ENCODE measurements around the gene KIF9. TPM values are rescaled to one million over a fixed set of nuclear protein-coding genes. Genes with fewer than 3 reads are reported as not detected.

Gene KIF9
- total RNA-seq, 4 donors from 2014 or later, result 1.1 to 9.2 (median 7.5) TPM

DNA sequence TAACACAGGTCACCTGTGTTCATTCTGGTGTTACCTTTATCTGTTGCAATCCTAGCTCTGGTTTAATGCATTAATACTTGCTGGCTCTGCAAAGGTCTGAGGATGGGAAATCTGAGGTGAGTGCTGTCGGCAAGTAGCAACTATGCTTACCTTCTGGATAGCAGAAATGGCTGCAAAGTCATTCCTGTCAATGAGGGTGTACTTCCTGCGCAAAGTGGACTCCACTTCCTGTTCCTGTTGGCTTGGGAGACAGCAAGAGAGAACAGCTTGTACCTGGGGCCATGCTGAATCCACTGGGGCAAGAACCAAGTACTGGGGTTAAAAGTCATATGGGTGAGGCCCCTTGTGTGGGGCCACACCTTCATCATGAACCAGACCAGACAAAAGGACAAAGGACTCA, 37.3 kb downstream of the KIF9 start:
- no peak for DNase-seq
- Histone ChIP-seq H3K27ac (no peak overlapping the region), H3K4me1 (no peaks in the 10 kb centered on the region), H3K4me3 (no peak overlapping the region), H3K27me3 (no peaks in the 10 kb centered on the region), H3K9me3 (no peaks in the 10 kb centered on the region), H3K36me3 (no peaks in the 10 kb centered on the region)
- WGBS, 2 donors, result 97 to 100% methylated on average over 2 of the region's 2 CpGs
- no peak for TF ChIP-seq POLR2A (IDR thresholded peaks at IDR 0.05)
- TF ChIP-seq, protein P1, sequence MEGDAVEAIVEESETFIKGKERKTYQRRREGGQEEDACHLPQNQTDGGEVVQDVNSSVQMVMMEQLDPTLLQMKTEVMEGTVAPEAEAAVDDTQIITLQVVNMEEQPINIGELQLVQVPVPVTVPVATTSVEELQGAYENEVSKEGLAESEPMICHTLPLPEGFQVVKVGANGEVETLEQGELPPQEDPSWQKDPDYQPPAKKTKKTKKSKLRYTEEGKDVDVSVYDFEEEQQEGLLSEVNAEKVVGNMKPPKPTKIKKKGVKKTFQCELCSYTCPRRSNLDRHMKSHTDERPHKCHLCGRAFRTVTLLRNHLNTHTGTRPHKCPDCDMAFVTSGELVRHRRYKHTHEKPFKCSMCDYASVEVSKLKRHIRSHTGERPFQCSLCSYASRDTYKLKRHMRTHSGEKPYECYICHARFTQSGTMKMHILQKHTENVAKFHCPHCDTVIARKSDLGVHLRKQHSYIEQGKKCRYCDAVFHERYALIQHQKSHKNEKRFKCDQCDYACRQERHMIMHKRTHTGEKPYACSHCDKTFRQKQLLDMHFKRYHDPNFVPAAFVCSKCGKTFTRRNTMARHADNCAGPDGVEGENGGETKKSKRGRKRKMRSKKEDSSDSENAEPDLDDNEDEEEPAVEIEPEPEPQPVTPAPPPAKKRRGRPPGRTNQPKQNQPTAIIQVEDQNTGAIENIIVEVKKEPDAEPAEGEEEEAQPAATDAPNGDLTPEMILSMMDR (IDR thresholded peaks at IDR 0.05), result no peak
- intact Hi-C loops (cut with DNase I), result no loop called here

GRCh38 chr3:47244531-47245100, 38.0 kb downstream of the KIF9 start:
- Histone ChIP-seq H3K27ac (no peak overlapping the region), H3K4me3 (no peak overlapping the region), H3K4me1 (no peaks in the 10 kb centered on the region), H3K9me3 (no peaks in the 10 kb centered on the region), H3K27me3 (no peaks in the 10 kb centered on the region), H3K36me3 (no peaks in the 10 kb centered on the region)
- 93 to 100% methylated on average over 2 to 6 of the region's 10 CpGs for WGBS, 2 donors
- TF ChIP-seq, protein P1 (IDR thresholded peaks at IDR 0.05), result no peak
- intact Hi-C loops (cut with DNase I), result no loop called here
- no peak for DNase-seq

DNA sequence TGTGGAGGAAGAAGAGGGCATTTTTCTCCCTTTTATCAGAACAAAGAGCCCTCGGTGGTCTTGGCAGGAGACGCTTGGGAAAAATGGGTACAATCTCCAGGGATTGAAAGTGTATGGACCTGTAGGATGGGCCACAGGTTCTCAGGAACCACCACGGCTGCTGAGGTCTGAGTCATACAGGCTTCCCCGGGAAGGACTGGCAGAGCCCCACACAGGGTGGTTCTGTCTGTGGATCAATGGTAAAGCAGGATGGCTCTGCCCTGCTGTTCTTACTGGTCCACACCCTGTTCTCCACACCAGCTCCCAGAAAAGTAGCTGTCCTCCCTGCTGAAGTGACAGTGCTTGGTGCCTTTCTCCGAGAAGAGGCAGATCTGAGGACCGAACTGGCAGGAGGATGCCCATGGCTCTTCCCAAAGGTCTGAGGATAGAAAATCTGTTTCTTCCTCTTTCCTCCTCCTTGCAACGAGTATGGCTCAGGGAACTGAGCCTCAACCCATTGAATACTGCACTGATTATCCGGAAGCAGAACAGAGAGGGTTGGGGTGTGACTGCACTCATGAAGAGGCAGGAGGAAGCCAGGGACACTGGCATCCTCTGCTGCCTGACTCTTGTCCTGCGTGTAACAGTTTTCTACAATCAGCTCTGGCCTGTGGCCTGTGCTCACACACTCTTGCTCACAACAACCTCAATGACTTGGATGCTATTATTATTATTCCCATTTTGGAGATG, 39.0 kb downstream of the KIF9 start:
- TF ChIP-seq, protein P1 (IDR thresholded peaks at IDR 0.05), result no peak
- no peak for TF ChIP-seq POLR2A (IDR thresholded peaks at IDR 0.05)
- no peaks in the 10 kb centered on the region for H3K36me3 ChIP-seq

GRCh38 chr3:47239929-47240328, 42.7 kb downstream of the KIF9 start:
- H3K4me3 ChIP-seq, result no peak overlapping the region
- no peak overlapping the region for H3K27ac ChIP-seq
- H3K36me3 ChIP-seq, result no peaks in the 10 kb centered on the region
- H3K27me3 ChIP-seq, result no peaks in the 10 kb centered on the region
- DNase-seq, result no peak
- TF ChIP-seq, protein P1 (IDR thresholded peaks at IDR 0.05), result no peak
- no peak for TF ChIP-seq POLR2A (IDR thresholded peaks at IDR 0.05)
- intact Hi-C loops (cut with DNase I), result no loop called here
- H3K4me1 ChIP-seq, result no peaks in the 10 kb centered on the region
- 60 to 90% methylated on average over 1 to 2 of the region's 6 CpGs for WGBS, 2 donors
- no peaks in the 10 kb centered on the region for H3K9me3 ChIP-seq

More for the DNA sequence above, 39.0 kb downstream of the KIF9 start:
- no peaks in the 10 kb centered on the region for H3K27me3 ChIP-seq
- intact Hi-C loops (cut with DNase I), result no loop called here
- DNase-seq, result no peak
- H3K27ac ChIP-seq, result no peak overlapping the region
- no peaks in the 10 kb centered on the region for H3K9me3 ChIP-seq
- no peaks in the 10 kb centered on the region for H3K4me1 ChIP-seq
- H3K4me3 ChIP-seq, result no peak overlapping the region
- 76 to 89% methylated on average over 5 to 9 of the region's 9 CpGs for WGBS, 2 donors

GRCh38 chr3:47238017-47238416, 44.6 kb downstream of the KIF9 start:
- 91 to 95% methylated on average over 3 of the region's 3 CpGs for WGBS, 2 donors
- no peak for DNase-seq
- H3K27ac ChIP-seq, result no peak overlapping the region
- intact Hi-C loops (cut with DNase I), result no loop called here
- H3K9me3 ChIP-seq, result no peaks in the 10 kb centered on the region
- TF ChIP-seq, protein P1 (IDR thresholded peaks at IDR 0.05), result no peak
- TF ChIP-seq POLR2A (IDR thresholded peaks at IDR 0.05), result no peak
- H3K27me3 ChIP-seq, result no peaks in the 10 kb centered on the region
- H3K36me3 ChIP-seq, result no peaks in the 10 kb centered on the region
- H3K4me1 ChIP-seq, result no peaks in the 10 kb centered on the region
- no peak overlapping the region for H3K4me3 ChIP-seq

All from esophagus squamous epithelium (tissue), 5 donors.